ENCODE results near the gene GPR142.

DNA sequence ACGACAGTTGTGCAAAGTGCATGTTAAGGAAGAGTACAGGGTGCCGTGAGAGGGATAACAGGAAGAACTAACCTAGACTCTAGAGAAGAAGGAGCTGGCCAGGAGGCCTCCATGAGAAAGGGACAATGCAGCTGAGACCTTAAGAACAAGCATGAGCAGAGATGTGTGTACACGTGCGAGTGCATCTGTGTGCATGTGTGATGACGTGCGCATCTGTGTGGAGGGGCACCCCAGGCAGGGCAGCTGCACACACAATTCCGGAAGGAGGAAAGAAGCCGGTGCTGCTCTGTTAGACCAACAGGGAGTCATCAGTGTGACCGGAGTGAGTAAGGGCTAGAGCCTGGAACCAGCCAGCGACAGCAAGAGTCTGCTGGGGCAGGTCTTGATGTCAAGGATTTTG lies 48.9 kb upstream of the GPR142 start:
- no peak for TF ChIP-seq POLR2AphosphoS5 (IDR thresholded peaks at IDR 0.05; ENCODE audit: borderline replicate concordance, low read depth, low read length)
- TF ChIP-seq EZH2 (IDR thresholded peaks at IDR 0.05) = no peak
- TF ChIP-seq FOXP2 (optimal IDR thresholded peaks at IDR 0.05; ENCODE audit: control extremely low read depth, extremely low read length, insufficient read depth) = no peak

All from SK-N-MC (cell line).